Gastroesophageal sphincter (tissue), 4 donors: ENCODE measurements around the gene TIAM2. TPM values are rescaled to one million over a fixed set of nuclear protein-coding genes. Genes with fewer than 3 reads are reported as not detected.

Experiments
- ATAC-seq: fragments of 150-250 bp; one replicate; pipeline ENCODE4 v1.9.1; 2016; ENCODE audit warnings: mild to moderate bottlenecking, moderate library complexity
- H3K27ac ChIP-seq, 4 donors: fragments of 200-600 bp; sonication (generic) in 3 of 4; 1 replicate in 3 of 4; 2 replicates in 1 of 4; pipeline ENCODE4 v1.5.1; 2016 to 2019
- H3K27me3 ChIP-seq: fragments of 200-600 bp; sonication (generic); one replicate; pipeline ENCODE4 v1.5.1; 2019
- H3K36me3 ChIP-seq, 2 donors: fragments of 200-600 bp; sonication (generic); one replicate each; pipeline ENCODE4 v1.5.1; 2019; ENCODE audit warnings: control low read depth in 1 of 2
- H3K4me1 ChIP-seq, 3 donors: fragments of 200-600 bp; sonication (generic); 1 replicate in 2 of 3; 2 replicates in 1 of 3; pipeline ENCODE4 v1.5.1; 2016 to 2019; ENCODE audit warnings: control low read depth in 2 of 3
- H3K4me3 ChIP-seq, 2 donors: fragments of 200-600 bp; sonication (generic); one replicate each; pipeline ENCODE4 v1.5.1; 2019; ENCODE audit warnings: mild to moderate bottlenecking in 1 of 2, moderate library complexity in 1 of 2
- H3K9me3 ChIP-seq, 3 donors: fragments of 200-600 bp; sonication (generic); one replicate each; pipeline ENCODE4 v1.5.1; 2017 to 2019; ENCODE audit warnings: control low read depth in 2 of 3
- CTCF ChIP-seq, 4 experiments: fragments of 200-600 bp in 2 of 4; fragments of 450-650 bp in 2 of 4; sonication (generic) in 1 of 4; IDR thresholded peaks; one replicate each; pipeline ENCODE4 v1.5.1; 2017 to 2019; ENCODE audit warnings: antibody characterized with exemption in 4 of 4, mild to moderate bottlenecking in 2 of 4, moderate library complexity in 2 of 4
- EP300 ChIP-seq: sonication (generic); formaldehyde crosslinking; IDR thresholded peaks from one replicate; pipeline ENCODE4 v1.6.1; 2017; ENCODE audit warnings: antibody characterized with exemption, mild to moderate bottlenecking
- POLR2A ChIP-seq, 2 donors: fragments of 450-650 bp; IDR thresholded peaks; one replicate each; pipeline ENCODE4 v1.6.1; 2017; ENCODE audit warnings: antibody characterized with exemption in 2 of 2, mild to moderate bottlenecking in 2 of 2, moderate library complexity in 1 of 2
- POLR2AphosphoS5 ChIP-seq: sonication (generic); formaldehyde crosslinking; IDR thresholded peaks from one replicate; pipeline ENCODE4 v1.6.1; 2017; ENCODE audit warnings: antibody characterized with exemption
- WGBS, 2 donors: methylation state at CpG; one replicate each; pipeline ENCODE4 v1.1.5; 2018; ENCODE audit warnings: low coverage in 1 of 2; 5-methylcytosine and 5-hydroxymethylcytosine counted together
- total RNA-seq, 4 donors: library from RNA; depleted of rRNA; stranded (reverse); fragments of >200 nt; gene quantifications; one replicate each; pipeline ENCODE4 v1.1.0, GENCODE V29; 2016

The TIAM2 gene
- total RNA-seq, 4 donors from 2014 or later, result 6.3 to 22.6 (median 14.2) TPM

DNA sequence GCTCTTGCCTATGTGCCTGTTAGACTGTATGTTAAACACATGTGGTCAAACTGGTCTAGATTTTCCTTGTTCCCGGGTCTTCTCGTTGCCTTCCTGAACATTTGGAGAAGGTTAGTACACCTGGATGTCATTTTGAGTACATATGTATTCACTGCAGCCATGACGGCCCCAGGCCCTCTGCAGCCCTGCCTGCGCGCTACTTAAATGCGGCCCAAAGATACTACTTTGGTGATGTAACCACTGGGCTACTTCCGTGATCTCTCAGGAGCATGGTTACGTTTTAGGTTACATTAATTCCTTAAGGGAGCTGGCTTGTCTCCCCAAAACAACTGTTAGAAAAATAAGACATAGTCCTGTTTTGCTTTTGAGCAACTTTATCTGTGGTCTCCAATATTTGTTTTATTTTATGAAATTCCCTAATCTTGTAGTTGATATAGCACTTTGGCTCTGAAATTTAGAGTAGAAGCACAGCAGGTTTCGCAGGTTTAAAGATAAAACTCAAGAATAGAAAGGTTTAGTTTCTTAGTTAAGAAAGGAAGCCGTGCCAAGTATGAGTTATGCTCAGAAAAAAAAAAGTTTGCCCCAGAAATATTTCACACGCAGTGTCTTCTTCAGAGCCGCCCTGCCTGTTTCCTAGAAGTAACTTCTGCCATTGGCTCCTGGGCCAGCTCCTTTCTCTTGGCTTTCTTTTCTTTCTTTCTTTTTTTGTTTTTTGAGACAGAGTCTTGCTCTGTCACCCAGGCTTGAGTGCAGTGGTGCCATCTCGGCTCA lies 38.1 kb downstream of the TIAM2 start:
- TF ChIP-seq CTCF (IDR thresholded peaks at IDR 0.05), result no peak
- no peak for TF ChIP-seq POLR2A (IDR thresholded peaks at IDR 0.05)
- TF ChIP-seq EP300, result no peak
- TF ChIP-seq POLR2AphosphoS5, result no peak
- no peak overlapping the region for H3K27ac ChIP-seq
- no peak for ATAC-seq
- 90 to 91% methylated on average over 7 to 12 of the region's 13 CpGs for WGBS, 2 donors
- H3K36me3 ChIP-seq, result no peaks in the 10 kb centered on the region
- no peaks in the 10 kb centered on the region for H3K4me1 ChIP-seq
- H3K9me3 ChIP-seq, result no peaks in the 10 kb centered on the region
- no peak overlapping the region for H3K4me3 ChIP-seq
- no peaks in the 10 kb centered on the region for H3K27me3 ChIP-seq

DNA sequence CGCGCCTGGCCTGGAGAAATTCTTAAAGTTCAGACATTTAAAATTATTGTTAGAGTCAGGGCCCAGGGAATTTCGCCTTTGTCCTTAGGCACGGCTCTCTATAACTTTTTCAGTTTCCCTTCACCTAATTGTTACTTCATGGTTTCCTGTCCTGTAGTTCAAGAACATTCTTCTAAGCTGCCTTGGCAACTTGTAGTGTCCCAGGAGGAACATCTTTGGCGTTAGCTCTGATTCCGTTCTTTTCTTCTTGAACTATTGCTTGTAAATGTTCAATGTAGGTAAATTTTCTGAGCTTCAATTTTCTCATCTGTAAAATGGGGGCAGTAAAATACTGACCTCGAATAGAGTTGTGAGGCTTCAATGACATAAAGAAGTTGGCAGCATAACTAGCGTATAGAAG lies 41.8 kb downstream of the TIAM2 start:
- Histone ChIP-seq H3K27ac (no peak overlapping the region), H3K9me3 (no peaks in the 10 kb centered on the region), H3K36me3 (no peaks in the 10 kb centered on the region), H3K4me3 (no peak overlapping the region), H3K4me1 (peaks cover 0 to 10% (median 3%) of the 10 kb centered on the region in 3 donors), H3K27me3 (no peaks in the 10 kb centered on the region)
- 82 to 86% methylated on average over 8 of the region's 8 CpGs for WGBS, 2 donors
- no peak for TF ChIP-seq CTCF (IDR thresholded peaks at IDR 0.05)
- TF ChIP-seq EP300, result no peak
- TF ChIP-seq POLR2A (IDR thresholded peaks at IDR 0.05), result no peak
- no peak for ATAC-seq

DNA sequence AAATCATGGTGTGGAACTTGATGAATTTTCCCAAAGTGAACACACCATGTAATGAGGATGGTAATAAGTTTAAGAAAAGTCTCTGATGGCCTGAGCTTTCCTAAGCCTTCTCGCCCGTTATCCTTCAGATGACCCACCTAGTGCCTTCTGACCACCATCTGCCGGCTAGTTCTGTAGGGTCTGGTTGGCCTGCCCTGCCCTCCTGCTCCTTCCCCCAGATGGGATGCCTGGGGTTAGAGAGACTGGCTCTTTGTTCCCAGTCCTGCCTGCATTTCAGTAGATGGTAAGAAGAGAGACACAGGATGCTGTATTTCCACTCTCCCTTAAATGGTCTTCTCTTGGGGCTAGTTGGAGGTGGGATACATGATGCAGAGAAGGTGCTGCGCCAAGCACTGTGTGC lies 43.0 kb downstream of the TIAM2 start:
- WGBS, 2 donors, result 95 to 97% methylated on average over 4 of the region's 4 CpGs
- Histone ChIP-seq H3K27ac (no peak overlapping the region), H3K27me3 (no peaks in the 10 kb centered on the region), H3K9me3 (no peaks in the 10 kb centered on the region), H3K4me1 (peaks cover 0 to 17% (median 5%) of the 10 kb centered on the region in 3 donors), H3K4me3 (no peak overlapping the region), H3K36me3 (no peaks in the 10 kb centered on the region)
- ATAC-seq, result no peak
- TF ChIP-seq POLR2AphosphoS5 (no peak), CTCF (IDR thresholded peaks at IDR 0.05) (no peak), POLR2A (IDR thresholded peaks at IDR 0.05) (no peak), EP300 (no peak)

GRCh38 chr6:155038527-155038926 lies 43.4 kb downstream of the TIAM2 start:
- Histone ChIP-seq H3K27me3 (no peaks in the 10 kb centered on the region), H3K9me3 (no peaks in the 10 kb centered on the region), H3K27ac (no peak overlapping the region), H3K36me3 (no peaks in the 10 kb centered on the region), H3K4me3 (no peak overlapping the region), H3K4me1 (peaks cover 0 to 17% (median 5%) of the 10 kb centered on the region in 3 donors)
- 88 to 95% methylated on average over 2 of the region's 2 CpGs for WGBS, 2 donors
- no peak for TF ChIP-seq POLR2A (IDR thresholded peaks at IDR 0.05)
- no peak for TF ChIP-seq EP300
- TF ChIP-seq POLR2AphosphoS5, result no peak
- no peak for TF ChIP-seq CTCF (IDR thresholded peaks at IDR 0.05)
- ATAC-seq, result no peak

- no peaks in the 10 kb centered on the region for H3K27me3 ChIP-seq
- ATAC-seq, result no peak
- H3K36me3 ChIP-seq, result no peaks in the 10 kb centered on the region
- no peak overlapping the region for H3K4me3 ChIP-seq
- 64 to 77% methylated on average over 2 of the region's 3 CpGs for WGBS, 2 donors
- peaks cover 0 to 17% (median 5%) of the 10 kb centered on the region in 3 donors for H3K4me1 ChIP-seq
- H3K9me3 ChIP-seq, result no peaks in the 10 kb centered on the region
- TF ChIP-seq POLR2A (IDR thresholded peaks at IDR 0.05) (no peak), EP300 (no peak), POLR2AphosphoS5 (no peak), CTCF (IDR thresholded peaks at IDR 0.05) (no peak)
- H3K27ac ChIP-seq, result no peak overlapping the region
Measured at GRCh38 chr6:155039618-155040017, 44.5 kb downstream of the TIAM2 start.
